Esophagus muscularis mucosa (tissue), 4 donors: ENCODE data around the gene AFG1L. TPM values are rescaled to one million over a fixed set of nuclear protein-coding genes. Genes with fewer than 3 reads are reported as not detected.

Experiments
- DNase-seq: peaks from one replicate; pipeline ENCODE4 v3.0.0-alpha.2; 2017; ENCODE audit errors: extremely low spot score
- H3K27ac ChIP-seq, 4 donors: fragments of 200-600 bp; sonication (generic); replicated peaks in 1 of 4; 1 replicate in 3 of 4; 2 replicates in 1 of 4; pipeline ENCODE4 v1.5.1; 2016 to 2019; ENCODE audit warnings: mild to moderate bottlenecking in 1 of 4
- H3K27me3 ChIP-seq, 4 donors: fragments of 200-600 bp; sonication (generic); one replicate each; pipeline versions ENCODE4 v1.5.1 to v1.6.0; 2016 to 2019
- H3K36me3 ChIP-seq, 4 donors: fragments of 200-600 bp; sonication (generic); one replicate each; pipeline ENCODE4 v1.5.1; 2016 to 2019
- H3K4me1 ChIP-seq, 4 donors: fragments of 200-600 bp; sonication (generic); one replicate each; pipeline ENCODE4 v1.5.1; 2016 to 2019
- H3K4me3 ChIP-seq, 4 donors: fragments of 200-600 bp; sonication (generic); 1 replicate in 2 of 4; 2 replicates in 2 of 4; pipeline ENCODE4 v1.5.1; 2016 to 2019; ENCODE audit warnings: mild to moderate bottlenecking in 4 of 4, moderate library complexity in 1 of 4
- H3K9me3 ChIP-seq, 4 donors: fragments of 200-600 bp; sonication (generic); 1 replicate in 3 of 4; 2 replicates in 1 of 4; pipeline ENCODE4 v1.5.1; 2016 to 2019
- CTCF ChIP-seq, 3 experiments: fragments of 200-600 bp in 2 of 3; fragments of 450-650 bp in 1 of 3; sonication (generic) in 2 of 3; IDR thresholded peaks; one replicate each; pipeline ENCODE4 v1.5.1; 2017 to 2019; ENCODE audit warnings: antibody characterized with exemption in 3 of 3, mild to moderate bottlenecking in 2 of 3, moderate library complexity in 1 of 3
- EP300 ChIP-seq: sonication (generic); formaldehyde crosslinking; IDR thresholded peaks from one replicate; pipeline ENCODE4 v1.6.1; 2017; ENCODE audit warnings: antibody characterized with exemption
- POLR2A ChIP-seq: fragments of 450-650 bp; IDR thresholded peaks from one replicate; pipeline ENCODE4 v1.6.1; 2017; ENCODE audit warnings: antibody characterized with exemption, moderate library complexity, mild to moderate bottlenecking, low read depth
- POLR2AphosphoS5 ChIP-seq, 2 donors: sonication (generic); formaldehyde crosslinking; IDR thresholded peaks; one replicate each; pipeline ENCODE4 v1.6.1; 2017; ENCODE audit warnings: antibody characterized with exemption in 2 of 2
- WGBS: methylation state at CpG from one replicate; pipeline ENCODE4 v1.1.5; 2018; 5-methylcytosine and 5-hydroxymethylcytosine counted together
- intact Hi-C: fragments of 100-400 bp; cut with DNase I; formaldehyde crosslinking; loops from one replicate; pipeline ENCODE4 v1.15.1; 2023
- total RNA-seq, 4 donors: library from RNA; depleted of rRNA; stranded (reverse); fragments of >200 nt; gene quantifications; one replicate each; pipeline versions ENCODE4 v1.1.0 to v1.2.1, GENCODE V29; 2016

Gene AFG1L
- total RNA-seq, 4 donors from 2014 or later: 1.5 to 5.4 (median 3.3) TPM

- intact Hi-C loops: no loop called here
- no peak for DNase-seq
- H3K27me3 ChIP-seq: no peaks in the 10 kb centered on the region
- no peak overlapping the region for H3K4me3 ChIP-seq
- no peaks in the 10 kb centered on the region for H3K36me3 ChIP-seq
- no peak overlapping the region for H3K27ac ChIP-seq
- peaks cover 0 to 5% (median 0%) of the 10 kb centered on the region in 4 donors for H3K9me3 ChIP-seq
- WGBS: 87% methylated on average over 1 of the region's 1 CpG
- TF ChIP-seq POLR2A (no peak), POLR2AphosphoS5 (IDR thresholded peaks at IDR 0.05) (no peak), CTCF (IDR thresholded peaks at IDR 0.05) (no peak), EP300 (no peak)
- no peaks in the 10 kb centered on the region for H3K4me1 ChIP-seq
Observed at GRCh38 chr6:108434222-108434621, 139.4 kb downstream of the AFG1L start.

GRCh38 chr6:108435391-108435790 is 140.5 kb downstream of the AFG1L start:
- TF ChIP-seq CTCF (IDR thresholded peaks at IDR 0.05) (no peak), EP300 (no peak), POLR2AphosphoS5 (IDR thresholded peaks at IDR 0.05) (no peak), POLR2A (no peak)
- H3K27me3 ChIP-seq: no peaks in the 10 kb centered on the region
- H3K4me1 ChIP-seq: no peaks in the 10 kb centered on the region
- intact Hi-C loops: no loop called here
- no peaks in the 10 kb centered on the region for H3K9me3 ChIP-seq
- DNase-seq: no peak
- no peak overlapping the region for H3K27ac ChIP-seq
- no peaks in the 10 kb centered on the region for H3K36me3 ChIP-seq
- H3K4me3 ChIP-seq: no peak overlapping the region
- WGBS: 94% methylated on average over 5 of the region's 5 CpGs

- H3K9me3 ChIP-seq: no peaks in the 10 kb centered on the region
- no peak for DNase-seq
- TF ChIP-seq POLR2A (no peak), EP300 (no peak), CTCF (IDR thresholded peaks at IDR 0.05) (no peak), POLR2AphosphoS5 (IDR thresholded peaks at IDR 0.05) (no peak)
- H3K4me3 ChIP-seq: no peak overlapping the region
- no peaks in the 10 kb centered on the region for H3K4me1 ChIP-seq
- intact Hi-C loops: no loop called here
- H3K27ac ChIP-seq: no peak overlapping the region
- no peaks in the 10 kb centered on the region for H3K36me3 ChIP-seq
- WGBS: 93% methylated on average over 2 of the region's 2 CpGs
- H3K27me3 ChIP-seq: no peaks in the 10 kb centered on the region
Observed at GRCh38 chr6:108436771-108437170, 141.9 kb downstream of the AFG1L start.

GRCh38 chr6:108437821-108438220 is 143.0 kb downstream of the AFG1L start:
- DNase-seq: no peak
- no peak overlapping the region for H3K4me3 ChIP-seq
- H3K27ac ChIP-seq: no peak overlapping the region
- 90% methylated on average over 1 of the region's 1 CpG for WGBS
- no peaks in the 10 kb centered on the region for H3K27me3 ChIP-seq
- H3K4me1 ChIP-seq: no peaks in the 10 kb centered on the region
- TF ChIP-seq EP300 (no peak), CTCF (IDR thresholded peaks at IDR 0.05) (no peak), POLR2AphosphoS5 (IDR thresholded peaks at IDR 0.05) (no peak)
- H3K9me3 ChIP-seq: no peaks in the 10 kb centered on the region
- intact Hi-C loops: no loop called here
- no peaks in the 10 kb centered on the region for H3K36me3 ChIP-seq

GRCh38 chr6:108438918-108439317 is 144.1 kb downstream of the AFG1L start:
- no peaks in the 10 kb centered on the region for H3K36me3 ChIP-seq
- no peak for DNase-seq
- no peaks in the 10 kb centered on the region for H3K27me3 ChIP-seq
- WGBS: 71% methylated on average over 8 of the region's 8 CpGs
- H3K4me3 ChIP-seq: no peak overlapping the region
- no peaks in the 10 kb centered on the region for H3K9me3 ChIP-seq
- H3K27ac ChIP-seq: no peak overlapping the region
- intact Hi-C loops: no loop called here
- no peaks in the 10 kb centered on the region for H3K4me1 ChIP-seq
- TF ChIP-seq CTCF (IDR thresholded peaks at IDR 0.05) (no peak), EP300 (no peak), POLR2AphosphoS5 (IDR thresholded peaks at IDR 0.05) (no peak), POLR2A (no peak)
